ENCODE measurements around the gene MGA. TPM values are rescaled to one million over a fixed set of nuclear protein-coding genes. Genes with fewer than 3 reads are reported as not detected.

The MGA gene
- total RNA-seq, 2 donors from 2014 or later: 42.6 to 46.6 TPM

GRCh38 chr15:41666353-41666920 is 6.2 kb downstream of the MGA start:
- no peak overlapping the region for H3K4me3 Mint-ChIP-seq
- peaks cover 39% of the 10 kb centered on the region for H3K4me1 Mint-ChIP-seq
- ATAC-seq: no peak
- DNase-seq: no peak
- peaks cover 3% of the 10 kb centered on the region for H3K36me3 Mint-ChIP-seq (ENCODE audit: low read depth)
- no peaks in the 10 kb centered on the region for H3K9me3 ChIP-seq (ENCODE audit: control insufficient read depth, low read length, poor library complexity, severe bottlenecking)
- H3K27ac Mint-ChIP-seq: no peak overlapping the region
- no peaks in the 10 kb centered on the region for H3K27me3 Mint-ChIP-seq

GRCh38 chr15:41669701-41670100 is 9.5 kb downstream of the MGA start:
- no peak for DNase-seq
- Mint-ChIP-seq H3K27ac (peak overlapping the region; percentile 24), H3K36me3 (ENCODE audit: low read depth) (peaks cover 3% of the 10 kb centered on the region), H3K4me1 (peaks cover 33% of the 10 kb centered on the region), H3K4me3 (no peak overlapping the region), H3K27me3 (no peaks in the 10 kb centered on the region)
- no peaks in the 10 kb centered on the region for H3K9me3 ChIP-seq (ENCODE audit: control insufficient read depth, low read length, poor library complexity, severe bottlenecking)
- no peak for ATAC-seq

- H3K4me3 Mint-ChIP-seq: peak overlapping the region; percentile 19
- no peak overlapping the region for H3K27ac Mint-ChIP-seq
- peaks cover 32% of the 10 kb centered on the region for H3K4me1 Mint-ChIP-seq
- peaks cover 3% of the 10 kb centered on the region for H3K36me3 Mint-ChIP-seq (ENCODE audit: low read depth)
- DNase-seq (no peak), ATAC-seq (no peak)
- no peaks in the 10 kb centered on the region for H3K9me3 ChIP-seq (ENCODE audit: control insufficient read depth, low read length, poor library complexity, severe bottlenecking)
- H3K27me3 Mint-ChIP-seq: no peaks in the 10 kb centered on the region
Measured at GRCh38 chr15:41671656-41672648, 11.7 kb downstream of the MGA start.

- DNase-seq (no peak), ATAC-seq (no peak)
- H3K4me1 Mint-ChIP-seq: peaks cover 34% of the 10 kb centered on the region
- no peaks in the 10 kb centered on the region for H3K27me3 Mint-ChIP-seq
- H3K4me3 Mint-ChIP-seq: no peak overlapping the region
- peak overlapping the region; percentile 4 for H3K27ac Mint-ChIP-seq
- peaks cover 3% of the 10 kb centered on the region for H3K36me3 Mint-ChIP-seq (ENCODE audit: low read depth)
- no peaks in the 10 kb centered on the region for H3K9me3 ChIP-seq (ENCODE audit: control insufficient read depth, low read length, poor library complexity, severe bottlenecking)
Measured at GRCh38 chr15:41675337-41675736, 15.1 kb downstream of the MGA start.

- H3K4me3 Mint-ChIP-seq: no peak overlapping the region
- no peak overlapping the region for H3K27ac Mint-ChIP-seq
- H3K36me3 Mint-ChIP-seq (ENCODE audit: low read depth): peaks cover 6% of the 10 kb centered on the region
- H3K27me3 Mint-ChIP-seq: no peaks in the 10 kb centered on the region
- H3K4me1 Mint-ChIP-seq: peaks cover 30% of the 10 kb centered on the region
- H3K9me3 ChIP-seq (ENCODE audit: control insufficient read depth, low read length, poor library complexity, severe bottlenecking): no peaks in the 10 kb centered on the region
- DNase-seq (no peak), ATAC-seq (no peak)
Measured at GRCh38 chr15:41678742-41679141, 18.5 kb downstream of the MGA start.

- H3K36me3 Mint-ChIP-seq (ENCODE audit: low read depth): peaks cover 3% of the 10 kb centered on the region
- no peaks in the 10 kb centered on the region for H3K9me3 ChIP-seq (ENCODE audit: control insufficient read depth, low read length, poor library complexity, severe bottlenecking)
- no peak for DNase-seq
- ATAC-seq: no peak
- no peaks in the 10 kb centered on the region for H3K27me3 Mint-ChIP-seq
- H3K27ac Mint-ChIP-seq: no peak overlapping the region
- H3K4me1 Mint-ChIP-seq: peaks cover 36% of the 10 kb centered on the region
- H3K4me3 Mint-ChIP-seq: no peak overlapping the region
Measured at GRCh38 chr15:41683955-41684354, 23.8 kb downstream of the MGA start.

GRCh38 chr15:41688671-41689070 is 28.5 kb downstream of the MGA start:
- peak overlapping the region; percentile 32 for H3K27ac Mint-ChIP-seq
- H3K4me1 Mint-ChIP-seq: peaks cover 52% of the 10 kb centered on the region
- H3K4me3 Mint-ChIP-seq: no peak overlapping the region
- no peak for ATAC-seq
- no peaks in the 10 kb centered on the region for H3K9me3 ChIP-seq (ENCODE audit: control insufficient read depth, low read length, poor library complexity, severe bottlenecking)
- no peaks in the 10 kb centered on the region for H3K27me3 Mint-ChIP-seq
- DNase-seq: no peak
- H3K36me3 Mint-ChIP-seq (ENCODE audit: low read depth): no peaks in the 10 kb centered on the region

- ATAC-seq: no peak
- peak overlapping the region; percentile 32 for H3K27ac Mint-ChIP-seq
- no peak overlapping the region for H3K4me3 Mint-ChIP-seq
- no peaks in the 10 kb centered on the region for H3K9me3 ChIP-seq (ENCODE audit: control insufficient read depth, low read length, poor library complexity, severe bottlenecking)
- H3K4me1 Mint-ChIP-seq: peaks cover 52% of the 10 kb centered on the region
- H3K36me3 Mint-ChIP-seq (ENCODE audit: low read depth): no peaks in the 10 kb centered on the region
- no peaks in the 10 kb centered on the region for H3K27me3 Mint-ChIP-seq
- DNase-seq: no peak
Measured at GRCh38 chr15:41689083-41689482, 28.9 kb downstream of the MGA start.

- Mint-ChIP-seq H3K27ac (peak overlapping the region; percentile 32), H3K4me1 (peaks cover 50% of the 10 kb centered on the region), H3K4me3 (no peak overlapping the region), H3K36me3 (ENCODE audit: low read depth) (no peaks in the 10 kb centered on the region), H3K27me3 (no peaks in the 10 kb centered on the region)
- no peaks in the 10 kb centered on the region for H3K9me3 ChIP-seq (ENCODE audit: control insufficient read depth, low read length, poor library complexity, severe bottlenecking)
- DNase-seq (no peak), ATAC-seq (no peak)
Measured at GRCh38 chr15:41689834-41690233, 29.6 kb downstream of the MGA start.

- no peak overlapping the region for H3K4me3 Mint-ChIP-seq
- H3K27me3 Mint-ChIP-seq: no peaks in the 10 kb centered on the region
- no peak for ATAC-seq
Measured at GRCh38 chr15:41690636-41691035, 30.4 kb downstream of the MGA start.

GRCh38 chr15:41691471-41691870 is 31.3 kb downstream of the MGA start:
- Mint-ChIP-seq H3K36me3 (ENCODE audit: low read depth) (no peaks in the 10 kb centered on the region), H3K27ac (peak overlapping the region; percentile 94), H3K4me1 (peaks cover 58% of the 10 kb centered on the region), H3K27me3 (no peaks in the 10 kb centered on the region), H3K4me3 (peak overlapping the region; percentile 83)
- DNase-seq (no peak), ATAC-seq (no peak)
- H3K9me3 ChIP-seq (ENCODE audit: control insufficient read depth, low read length, poor library complexity, severe bottlenecking): no peaks in the 10 kb centered on the region

More at GRCh38 chr15:41690636-41691035, 30.4 kb downstream of the MGA start:
- DNase-seq: no peak
- H3K9me3 ChIP-seq (ENCODE audit: control insufficient read depth, low read length, poor library complexity, severe bottlenecking): no peaks in the 10 kb centered on the region
- Mint-ChIP-seq H3K27ac (peak overlapping the region; percentile 94), H3K4me1 (peaks cover 52% of the 10 kb centered on the region), H3K36me3 (ENCODE audit: low read depth) (no peaks in the 10 kb centered on the region)

GRCh38 chr15:41692049-41692448 is 31.8 kb downstream of the MGA start:
- ATAC-seq (no peak), DNase-seq (no peak)
- Mint-ChIP-seq H3K4me1 (peaks cover 56% of the 10 kb centered on the region), H3K27ac (peak overlapping the region; percentile 94), H3K36me3 (ENCODE audit: low read depth) (no peaks in the 10 kb centered on the region), H3K4me3 (peak overlapping the region; percentile 83), H3K27me3 (no peaks in the 10 kb centered on the region)
- no peaks in the 10 kb centered on the region for H3K9me3 ChIP-seq (ENCODE audit: control insufficient read depth, low read length, poor library complexity, severe bottlenecking)

- Mint-ChIP-seq H3K4me3 (no peak overlapping the region), H3K4me1 (peaks cover 44% of the 10 kb centered on the region), H3K27me3 (no peaks in the 10 kb centered on the region), H3K36me3 (ENCODE audit: low read depth) (no peaks in the 10 kb centered on the region), H3K27ac (no peak overlapping the region)
- ATAC-seq (no peak), DNase-seq (no peak)
- H3K9me3 ChIP-seq (ENCODE audit: control insufficient read depth, low read length, poor library complexity, severe bottlenecking): no peaks in the 10 kb centered on the region
Measured at GRCh38 chr15:41693757-41694156, 33.6 kb downstream of the MGA start.
